Mucosa of rectum (tissue), 2 donors: ENCODE data around the gene NRP2.

ENCODE experiments used
- H3K27ac ChIP-seq, 2 donors: one replicate each; pipeline ENCODE4 v1.7.0; 2013; ENCODE audit warnings: inconsistent platforms in 2 of 2, low read depth in 2 of 2, low read length in 2 of 2
- H3K27me3 ChIP-seq, 2 donors: one replicate each; pipeline ENCODE4 v1.7.0; 2013; ENCODE audit warnings: low read length in 2 of 2; ENCODE audit not compliant: control insufficient read depth in 2 of 2, insufficient read depth in 2 of 2
- H3K36me3 ChIP-seq, 2 donors: one replicate each; pipeline ENCODE4 v1.7.0; 2013; ENCODE audit warnings: low read length in 2 of 2; ENCODE audit not compliant: control insufficient read depth in 2 of 2, insufficient read depth in 2 of 2
- H3K4me1 ChIP-seq, 2 donors: one replicate each; pipeline ENCODE4 v1.7.0; 2013; ENCODE audit warnings: low read length in 2 of 2, mild to moderate bottlenecking in 1 of 2; ENCODE audit not compliant: control insufficient read depth in 2 of 2, insufficient read depth in 2 of 2
- H3K4me3 ChIP-seq, 2 donors: one replicate each; pipeline ENCODE4 v1.7.0; 2013; ENCODE audit warnings: low read length in 2 of 2
- H3K9ac ChIP-seq, 2 donors: one replicate each; pipeline ENCODE4 v1.7.0; 2013; ENCODE audit warnings: low read length in 2 of 2, low read depth in 1 of 2, mild to moderate bottlenecking in 1 of 2
- H3K9me3 ChIP-seq, 2 donors: one replicate each; pipeline ENCODE4 v1.7.0; 2013; ENCODE audit warnings: low read length in 2 of 2; ENCODE audit not compliant: control insufficient read depth in 2 of 2
- donor health status: healthy.
- donor health status: Normal muscosa, but diverticular disease.

NRP2 gene

GRCh38 chr2:205776720-205777119 lies 94.4 kb downstream of the NRP2 start:
- no peak overlapping the region for H3K9ac ChIP-seq
- H3K27me3 ChIP-seq: no peaks in the 10 kb centered on the region
- no peaks in the 10 kb centered on the region for H3K36me3 ChIP-seq
- peaks cover 0 to under 1% of the 10 kb centered on the region in 2 donors for H3K4me1 ChIP-seq
- no peak overlapping the region for H3K4me3 ChIP-seq
- no peak overlapping the region for H3K27ac ChIP-seq
- H3K9me3 ChIP-seq: no peaks in the 10 kb centered on the region

- Histone ChIP-seq H3K4me1 (no peaks in the 10 kb centered on the region), H3K27ac (no peak overlapping the region), H3K4me3 (no peak overlapping the region), H3K27me3 (no peaks in the 10 kb centered on the region), H3K36me3 (no peaks in the 10 kb centered on the region), H3K9me3 (no peaks in the 10 kb centered on the region), H3K9ac (no peak overlapping the region)
These were observed 96.1 kb downstream of the NRP2 start for GRCh38 chr2:205778356-205778755.

GRCh38 chr2:205780645-205781044 lies 98.3 kb downstream of the NRP2 start:
- Histone ChIP-seq H3K4me1 (no peaks in the 10 kb centered on the region), H3K9me3 (no peaks in the 10 kb centered on the region), H3K4me3 (no peak overlapping the region), H3K36me3 (no peaks in the 10 kb centered on the region), H3K27ac (no peak overlapping the region), H3K27me3 (no peaks in the 10 kb centered on the region), H3K9ac (no peak overlapping the region)

GRCh38 chr2:205781244-205781931 lies 99.1 kb downstream of the NRP2 start:
- Histone ChIP-seq H3K4me1 (no peaks in the 10 kb centered on the region), H3K36me3 (no peaks in the 10 kb centered on the region), H3K4me3 (no peak overlapping the region), H3K27ac (no peak overlapping the region), H3K9ac (no peak overlapping the region), H3K9me3 (no peaks in the 10 kb centered on the region), H3K27me3 (no peaks in the 10 kb centered on the region)

GRCh38 chr2:205782941-205783340 lies 100.6 kb downstream of the NRP2 start:
- Histone ChIP-seq H3K9me3 (no peaks in the 10 kb centered on the region), H3K9ac (no peak overlapping the region), H3K27me3 (no peaks in the 10 kb centered on the region), H3K27ac (no peak overlapping the region), H3K4me1 (no peaks in the 10 kb centered on the region), H3K36me3 (no peaks in the 10 kb centered on the region), H3K4me3 (no peak overlapping the region)

GRCh38 chr2:205783872-205784499 lies 101.7 kb downstream of the NRP2 start:
- H3K4me1 ChIP-seq: no peaks in the 10 kb centered on the region
- no peak overlapping the region for H3K27ac ChIP-seq
- no peaks in the 10 kb centered on the region for H3K9me3 ChIP-seq
- no peak overlapping the region for H3K4me3 ChIP-seq
- H3K36me3 ChIP-seq: no peaks in the 10 kb centered on the region
- no peaks in the 10 kb centered on the region for H3K27me3 ChIP-seq
- no peak overlapping the region for H3K9ac ChIP-seq

- H3K9ac ChIP-seq: no peak overlapping the region
- H3K4me3 ChIP-seq: no peak overlapping the region
- no peaks in the 10 kb centered on the region for H3K36me3 ChIP-seq
- no peaks in the 10 kb centered on the region for H3K27me3 ChIP-seq
- no peak overlapping the region for H3K27ac ChIP-seq
- H3K9me3 ChIP-seq: no peaks in the 10 kb centered on the region
- no peaks in the 10 kb centered on the region for H3K4me1 ChIP-seq
These were observed 103.4 kb downstream of the NRP2 start for GRCh38 chr2:205785507-205786260.

- Histone ChIP-seq H3K9ac (no peak overlapping the region), H3K4me3 (no peak overlapping the region), H3K36me3 (no peaks in the 10 kb centered on the region), H3K27me3 (no peaks in the 10 kb centered on the region), H3K9me3 (no peaks in the 10 kb centered on the region), H3K4me1 (no peaks in the 10 kb centered on the region), H3K27ac (no peak overlapping the region)
These were observed 104.7 kb downstream of the NRP2 start for GRCh38 chr2:205786976-205787375.

GRCh38 chr2:205787761-205788160 lies 105.5 kb downstream of the NRP2 start:
- H3K4me3 ChIP-seq: no peak overlapping the region
- H3K9ac ChIP-seq: no peak overlapping the region
- H3K4me1 ChIP-seq: no peaks in the 10 kb centered on the region
- no peaks in the 10 kb centered on the region for H3K9me3 ChIP-seq
- H3K27me3 ChIP-seq: no peaks in the 10 kb centered on the region
- no peaks in the 10 kb centered on the region for H3K36me3 ChIP-seq
- H3K27ac ChIP-seq: no peak overlapping the region

- Histone ChIP-seq H3K9me3 (no peaks in the 10 kb centered on the region), H3K36me3 (no peaks in the 10 kb centered on the region), H3K4me1 (no peaks in the 10 kb centered on the region), H3K27me3 (no peaks in the 10 kb centered on the region), H3K4me3 (no peak overlapping the region), H3K27ac (no peak overlapping the region), H3K9ac (no peak overlapping the region)
These were observed 107.6 kb downstream of the NRP2 start for GRCh38 chr2:205789906-205790305.
